Choroid plexus epithelial cell (primary cell): Measurements from ENCODE around the gene SLC38A11.
A peak's percentile ranks its signal among the peaks of the same experiment; 100 is the strongest.

Experiments used
- DNase-seq: peaks from one replicate; pipeline ENCODE4 v3.0.0-alpha.2; 2010; ENCODE audit warnings: low read depth
- H3K4me3 ChIP-seq: 2 replicates; pipeline ENCODE4 v1.5.1; 2011; ENCODE audit warnings: low read depth, mild to moderate bottlenecking, control low read depth, low read length, moderate library complexity
- CTCF ChIP-seq: conservative IDR thresholded peaks from 2 replicates; pipeline ENCODE4 v1.5.1; 2011; ENCODE audit warnings: low read depth, mild to moderate bottlenecking, control low read depth, inconsistent platforms, low read length, moderate library complexity

The SLC38A11 gene

DNA sequence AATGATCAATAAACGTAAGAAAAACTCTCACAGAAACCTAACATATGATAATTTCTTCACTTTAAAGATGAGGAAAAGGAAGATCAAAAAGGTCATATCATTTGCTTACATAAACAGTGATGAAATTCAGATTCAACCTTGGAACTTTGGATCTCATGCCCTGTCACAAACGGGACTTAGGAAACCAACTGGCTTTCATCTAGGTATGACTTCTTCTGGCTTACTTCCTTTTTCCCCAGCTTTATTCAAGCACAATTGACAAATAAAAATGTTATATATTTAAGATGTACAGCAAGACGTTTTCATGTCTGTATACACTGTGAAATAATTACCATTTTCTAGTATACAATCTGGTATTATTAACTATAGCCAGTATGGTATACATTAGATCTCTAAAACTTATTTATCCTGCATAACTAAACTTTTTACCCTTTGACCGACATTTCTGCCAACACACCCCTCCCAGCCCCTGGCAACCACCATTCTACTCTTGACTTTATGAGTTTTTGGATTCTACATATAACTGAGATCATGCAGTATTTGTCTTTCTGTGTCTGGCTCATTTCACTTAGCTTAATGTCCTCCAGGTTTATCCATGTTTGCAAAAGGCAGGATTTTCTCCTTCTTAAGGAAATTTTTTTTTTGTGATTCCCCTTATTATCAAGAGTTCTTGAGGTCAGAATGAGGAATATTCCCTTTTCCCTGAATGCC is 67.7 kb downstream of the SLC38A11 start:
- no peak for DNase-seq
- TF ChIP-seq CTCF, result no peak
- no peak overlapping the region for H3K4me3 ChIP-seq

DNA sequence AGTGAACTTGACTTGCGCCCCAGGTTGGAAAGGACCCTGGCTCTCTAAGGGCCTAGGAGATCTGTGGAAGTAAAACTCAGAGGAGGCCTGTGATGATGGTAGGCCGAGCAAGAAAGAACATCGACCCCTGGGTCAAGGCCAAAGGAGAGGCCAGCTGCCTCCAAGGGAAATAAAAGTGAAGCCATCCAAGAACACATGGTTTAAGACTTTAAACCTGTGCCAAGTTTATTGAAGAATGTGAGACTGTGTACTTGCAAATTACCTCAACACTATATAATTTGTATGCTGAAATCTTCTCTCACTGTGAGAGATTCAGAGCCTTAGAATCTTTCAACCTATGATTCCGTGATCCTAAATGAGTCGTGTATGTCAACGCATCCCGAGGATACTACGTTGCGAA is 73.0 kb downstream of the SLC38A11 start:
- no peak for TF ChIP-seq CTCF
- DNase-seq, result peak; percentile 89
- no peak overlapping the region for H3K4me3 ChIP-seq

GRCh38 chr2:164881524-164881923 is 73.8 kb downstream of the SLC38A11 start:
- TF ChIP-seq CTCF, result no peak
- H3K4me3 ChIP-seq, result no peak overlapping the region
- DNase-seq, result no peak

DNA sequence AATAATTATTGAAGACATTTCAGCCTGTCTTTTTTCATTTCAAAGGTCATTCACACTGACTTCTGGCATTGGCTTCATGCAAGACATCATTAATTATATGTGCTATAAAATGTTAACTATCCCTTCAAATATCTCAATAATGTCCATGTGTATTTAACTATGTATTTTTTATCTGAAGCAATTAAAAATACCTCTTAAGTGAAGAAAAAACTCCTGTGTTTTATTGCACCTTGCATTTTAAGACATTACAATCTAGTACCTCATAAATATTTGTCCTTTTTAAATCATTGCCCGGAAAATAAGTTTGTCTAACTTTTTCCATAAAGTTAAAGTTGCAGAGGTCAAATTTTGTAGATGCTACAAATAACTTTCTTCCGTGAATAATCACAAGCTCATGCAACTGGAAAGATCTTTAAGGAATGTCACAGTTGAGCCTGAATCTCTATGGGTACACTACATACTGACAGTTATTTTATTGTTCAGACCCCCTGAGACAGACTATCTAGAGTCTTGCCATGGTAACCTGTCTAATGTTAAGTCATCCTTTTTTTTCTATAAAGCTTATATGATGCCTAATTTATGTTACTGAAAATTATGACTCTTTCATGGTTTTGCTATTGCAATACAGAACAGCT is 75.3 kb downstream of the SLC38A11 start:
- DNase-seq, result no peak
- H3K4me3 ChIP-seq, result no peak overlapping the region
- no peak for TF ChIP-seq CTCF

DNA sequence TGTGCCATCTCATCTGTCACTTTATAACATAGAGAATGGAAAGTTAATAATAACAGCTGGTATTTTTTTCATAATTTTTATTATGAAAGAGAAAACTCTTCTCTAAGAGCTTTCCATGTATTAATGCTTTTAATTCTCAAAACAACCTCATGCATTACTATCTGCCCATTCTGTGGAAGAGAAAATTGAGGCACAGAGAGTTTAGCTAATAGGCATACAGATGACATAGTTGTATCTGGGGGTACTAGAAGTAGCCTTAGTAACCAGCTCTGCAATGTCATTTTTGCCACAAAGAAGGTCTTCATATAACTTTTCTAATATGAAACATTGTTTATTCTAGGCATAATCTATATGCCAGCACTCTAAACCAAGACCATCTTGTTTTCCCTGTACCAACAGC is 77.4 kb downstream of the SLC38A11 start:
- no peak for DNase-seq
- no peak for TF ChIP-seq CTCF
- no peak overlapping the region for H3K4me3 ChIP-seq

DNA sequence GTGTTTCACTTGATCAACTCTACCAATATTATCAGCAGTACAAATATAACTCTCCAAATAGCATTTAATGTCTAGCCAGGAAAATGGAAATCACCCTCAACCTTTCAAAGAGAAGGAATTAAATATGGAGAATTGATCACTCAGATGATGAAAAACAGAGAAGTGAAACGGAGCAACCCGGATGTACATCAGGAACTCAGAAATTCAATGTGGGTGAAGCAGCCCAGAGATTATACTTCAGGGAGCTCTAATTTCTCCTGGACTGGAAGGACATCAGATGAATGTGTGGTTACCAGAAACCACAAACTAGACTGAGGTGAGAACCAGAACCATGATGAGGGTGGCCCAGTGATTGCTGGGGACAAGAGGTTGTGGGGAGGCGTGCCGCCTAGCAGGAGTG is 78.2 kb downstream of the SLC38A11 start:
- H3K4me3 ChIP-seq, result no peak overlapping the region
- DNase-seq, result no peak
- TF ChIP-seq CTCF, result no peak
